ENCODE data around the gene LHX2.
A peak's percentile ranks its signal among the peaks of the same experiment; 100 is the strongest.

Gene LHX2

GRCh38 chr9:124042201-124042721, 30.7 kb downstream of the LHX2 start:
- intact Hi-C loops (cut with DNase I): loop anchor here (10.0 kb wide), 1 partner anchor 497 kb away; no protein-coding TSS in a partner anchor
- peak in 19 of 42 donors; percentile 4 to 68 (median 29) for DNase-seq

GRCh38 chr9:124044448-124044847, 32.9 kb downstream of the LHX2 start:
- intact Hi-C loops (cut with DNase I): loop anchor here (10.0 kb wide), 1 partner anchor 500 kb away; no protein-coding TSS in a partner anchor
- no peak for DNase-seq

GRCh38 chr9:124045076-124045829, 33.7 kb downstream of the LHX2 start:
- peak in 12 of 42 donors; percentile 7 to 51 (median 23) for DNase-seq
- intact Hi-C loops (cut with DNase I): loop anchor here (10.0 kb wide), 1 partner anchor 500 kb away; no protein-coding TSS in a partner anchor

- intact Hi-C loops (cut with DNase I): loop anchor here (10.0 kb wide), 1 partner anchor 501 kb away; no protein-coding TSS in a partner anchor
Observed at GRCh38 chr9:124045830-124046177, 34.2 kb downstream of the LHX2 start.

GRCh38 chr9:124046189-124046588, 34.6 kb downstream of the LHX2 start:
- no peak for DNase-seq
- intact Hi-C loops (cut with DNase I): loop anchor here (10.0 kb wide), 1 partner anchor 501 kb away; no protein-coding TSS in a partner anchor

More at GRCh38 chr9:124045830-124046177, 34.2 kb downstream of the LHX2 start:
- no peak for DNase-seq

- no peak for DNase-seq
- intact Hi-C loops (cut with DNase I): loop anchor here (10.0 kb wide), 1 partner anchor 502 kb away; no protein-coding TSS in a partner anchor
Observed at GRCh38 chr9:124047251-124047672, 35.7 kb downstream of the LHX2 start.

GRCh38 chr9:124050955-124051354, 39.4 kb downstream of the LHX2 start:
- no peak for DNase-seq
- intact Hi-C loops (cut with DNase I): no loop called here

- DNase-seq: no peak
- intact Hi-C loops (cut with DNase I): no loop called here
Observed at GRCh38 chr9:124052401-124052800, 40.8 kb downstream of the LHX2 start.

- intact Hi-C loops (cut with DNase I): no loop called here
- no peak for DNase-seq
Observed at GRCh38 chr9:124054582-124055227, 43.1 kb downstream of the LHX2 start.

- no peak for DNase-seq
- intact Hi-C loops (cut with DNase I): no loop called here
Observed at GRCh38 chr9:124060844-124061605, 49.5 kb downstream of the LHX2 start.

GRCh38 chr9:124062172-124062571, 50.6 kb downstream of the LHX2 start:
- DNase-seq: no peak

GRCh38 chr9:124066783-124067577, 55.4 kb downstream of the LHX2 start:
- no peak for DNase-seq
- intact Hi-C loops (cut with DNase I): no loop called here

More at GRCh38 chr9:124062172-124062571, 50.6 kb downstream of the LHX2 start:
- intact Hi-C loops (cut with DNase I): no loop called here

- intact Hi-C loops (cut with DNase I): no loop called here
- no peak for DNase-seq
Observed at GRCh38 chr9:124068251-124068650, 56.7 kb downstream of the LHX2 start.

- DNase-seq: no peak
- intact Hi-C loops (cut with DNase I): no loop called here
Observed at GRCh38 chr9:124074746-124075145, 63.2 kb downstream of the LHX2 start.

GRCh38 chr9:124075761-124076160, 64.2 kb downstream of the LHX2 start:
- DNase-seq: no peak
- intact Hi-C loops (cut with DNase I): no loop called here

GRCh38 chr9:124077915-124078572, 66.5 kb downstream of the LHX2 start:
- peak in 7 of 42 donors; percentile 7 to 51 (median 24) for DNase-seq
- intact Hi-C loops (cut with DNase I): no loop called here

- DNase-seq: no peak
- intact Hi-C loops (cut with DNase I): no loop called here
Observed at GRCh38 chr9:124078641-124079040, 67.1 kb downstream of the LHX2 start.
